CD4-positive, alpha-beta T cell treated with Interferon gamma for 1 hour (primary cell): ENCODE results near the gene CPA1.

ENCODE experiments used
- DNase-seq: peaks from one replicate; pipeline ENCODE4 v3.0.0-alpha.2; 2020

CPA1 gene

GRCh38 chr7:130397051-130397757, 16.9 kb downstream of the CPA1 start:
- DNase-seq = no peak

GRCh38 chr7:130397758-130398073, 17.4 kb downstream of the CPA1 start:
- no peak for DNase-seq

- DNase-seq = no peak
Observed at GRCh38 chr7:130398526-130399090, 18.3 kb downstream of the CPA1 start.

GRCh38 chr7:130400120-130400572, 19.9 kb downstream of the CPA1 start:
- no peak for DNase-seq

- no peak for DNase-seq
Observed at GRCh38 chr7:130401101-130401500, 20.8 kb downstream of the CPA1 start.

- no peak for DNase-seq
Observed at GRCh38 chr7:130401578-130401977, 21.3 kb downstream of the CPA1 start.

- no peak for DNase-seq
Observed at GRCh38 chr7:130405003-130405402, 24.7 kb downstream of the CPA1 start.

- DNase-seq = no peak
Observed at GRCh38 chr7:130409067-130409711, 28.9 kb downstream of the CPA1 start.

GRCh38 chr7:130409712-130410072, 29.4 kb downstream of the CPA1 start:
- DNase-seq = no peak

GRCh38 chr7:130410868-130411541, 30.7 kb downstream of the CPA1 start:
- no peak for DNase-seq

GRCh38 chr7:130413201-130413600, 32.9 kb downstream of the CPA1 start:
- no peak for DNase-seq

GRCh38 chr7:130415006-130415405, 34.7 kb downstream of the CPA1 start:
- DNase-seq = no peak

GRCh38 chr7:130417213-130417612, 36.9 kb downstream of the CPA1 start:
- no peak for DNase-seq

GRCh38 chr7:130418306-130418705, 38.0 kb downstream of the CPA1 start:
- DNase-seq = no peak

- DNase-seq = peak; percentile 1
Observed at GRCh38 chr7:130419658-130420057, 39.4 kb downstream of the CPA1 start.

- DNase-seq = no peak
Observed at GRCh38 chr7:130420943-130421578, 40.8 kb downstream of the CPA1 start.

GRCh38 chr7:130421684-130422083, 41.4 kb downstream of the CPA1 start:
- no peak for DNase-seq

- DNase-seq = no peak
Observed at GRCh38 chr7:130423501-130424037, 43.3 kb downstream of the CPA1 start.

GRCh38 chr7:130425796-130426195, 45.5 kb downstream of the CPA1 start:
- DNase-seq = no peak

- DNase-seq = no peak
Observed at GRCh38 chr7:130426564-130426963, 46.3 kb downstream of the CPA1 start.

GRCh38 chr7:130429019-130429418, 48.7 kb downstream of the CPA1 start:
- DNase-seq = no peak

- DNase-seq = no peak
Observed at GRCh38 chr7:130430115-130430514, 49.8 kb downstream of the CPA1 start.
